ENCODE measurements around the gene PLD2.

GRCh38 chr17:4834681-4835020 is 27.7 kb downstream of the PLD2 start:
- TF ChIP-seq CTCF (IDR thresholded peaks at IDR 0.05) (no peak), POLR2A (IDR thresholded peaks at IDR 0.05) (no peak)
